C4-2B (cell line): ENCODE data around the gene RBBP7.

Experiments
- CTCF ChIP-seq: fragments of 450-650 bp; conservative IDR thresholded peaks from 2 replicates; pipeline ENCODE4 v1.5.1; 2017; ENCODE audit warnings: mild to moderate bottlenecking
- ZFX ChIP-seq: fragments of 450-650 bp; IDR thresholded peaks from 2 replicates; pipeline ENCODE4 v1.6.1; 2017

- no peak; the same call in 1 of the 2 replicates for TF ChIP-seq CTCF
- no peak for TF ChIP-seq ZFX
Observed at GRCh38 chrX:16836371-16836770, 33.8 kb downstream of the RBBP7 start.
